ENCODE measurements around the gene HMGB3.

DNA sequence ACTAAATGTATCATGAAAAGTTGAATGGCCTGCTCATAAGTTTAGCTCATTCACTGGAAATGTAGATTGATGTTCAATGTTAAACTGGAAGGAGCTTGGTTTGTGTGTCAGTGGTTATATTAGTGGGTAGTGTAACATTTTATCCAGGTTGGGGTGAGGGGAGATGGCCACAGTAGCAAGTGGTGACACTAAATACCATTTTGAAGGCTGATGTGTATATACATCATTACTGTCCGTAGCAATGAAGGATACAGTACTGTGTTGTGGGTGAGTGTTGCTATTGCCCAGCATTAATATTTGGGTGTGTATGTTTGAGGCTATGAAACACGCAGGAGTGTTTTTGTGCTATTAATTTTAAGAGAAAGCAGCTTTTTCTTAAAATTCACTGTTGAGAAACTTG, 6.3 kb downstream of the HMGB3 start:
- TF ChIP-seq, protein P1, sequence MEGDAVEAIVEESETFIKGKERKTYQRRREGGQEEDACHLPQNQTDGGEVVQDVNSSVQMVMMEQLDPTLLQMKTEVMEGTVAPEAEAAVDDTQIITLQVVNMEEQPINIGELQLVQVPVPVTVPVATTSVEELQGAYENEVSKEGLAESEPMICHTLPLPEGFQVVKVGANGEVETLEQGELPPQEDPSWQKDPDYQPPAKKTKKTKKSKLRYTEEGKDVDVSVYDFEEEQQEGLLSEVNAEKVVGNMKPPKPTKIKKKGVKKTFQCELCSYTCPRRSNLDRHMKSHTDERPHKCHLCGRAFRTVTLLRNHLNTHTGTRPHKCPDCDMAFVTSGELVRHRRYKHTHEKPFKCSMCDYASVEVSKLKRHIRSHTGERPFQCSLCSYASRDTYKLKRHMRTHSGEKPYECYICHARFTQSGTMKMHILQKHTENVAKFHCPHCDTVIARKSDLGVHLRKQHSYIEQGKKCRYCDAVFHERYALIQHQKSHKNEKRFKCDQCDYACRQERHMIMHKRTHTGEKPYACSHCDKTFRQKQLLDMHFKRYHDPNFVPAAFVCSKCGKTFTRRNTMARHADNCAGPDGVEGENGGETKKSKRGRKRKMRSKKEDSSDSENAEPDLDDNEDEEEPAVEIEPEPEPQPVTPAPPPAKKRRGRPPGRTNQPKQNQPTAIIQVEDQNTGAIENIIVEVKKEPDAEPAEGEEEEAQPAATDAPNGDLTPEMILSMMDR (conservative IDR thresholded peaks at IDR 0.05; ENCODE audit: low read depth, low read length): no peak
- no peak for TF ChIP-seq EZH2 (IDR thresholded peaks at IDR 0.05; ENCODE audit: low read length, unreplicated experiment)

Measured in PC-3 (cell line).